SK-N-SH treated with all-trans-retinoic acid at 6 μM for 48 hours (cell line): ENCODE results near the gene KMT2B.

Source experiments
- ATAC-seq: fragments of 200-7000 bp; cut with Tn5 transposase; 3 replicates; pipeline ENCODE4 v1.9.1; 2020; ENCODE audit warnings: mild to moderate bottlenecking, moderate library complexity
- ARNTL ChIP-seq: fragments of 450-650 bp; formaldehyde crosslinking; IDR thresholded peaks from 2 replicates; pipeline ENCODE4 v1.5.0; 2020; ENCODE audit warnings: low read depth, mild to moderate bottlenecking, moderate library complexity, borderline replicate concordance
- BACH2 ChIP-seq: fragments of 250-450 bp; sonication (Bioruptor Pico); IDR thresholded peaks from 2 replicates; pipeline ENCODE4 v1.9.0; 2021; ENCODE audit warnings: mild to moderate bottlenecking, borderline replicate concordance
- CSDC2 ChIP-seq: fragments of 250-450 bp; sonication (Bioruptor Pico); IDR thresholded peaks from 2 replicates; pipeline ENCODE4 v1.5.0; 2020; ENCODE audit warnings: mild to moderate bottlenecking, moderate library complexity
- ESRRG ChIP-seq: fragments of 250-450 bp; sonication (Bioruptor Pico); IDR thresholded peaks from 2 replicates; pipeline ENCODE4 v1.6.1; 2021; ENCODE audit warnings: mild to moderate bottlenecking
- GLIS3 ChIP-seq: fragments of 250-450 bp; sonication (Bioruptor Pico); IDR thresholded peaks from 2 replicates; pipeline ENCODE4 v1.5.0; 2020; ENCODE audit warnings: mild to moderate bottlenecking, moderate library complexity
- ISL1 ChIP-seq: fragments of 250-450 bp; sonication (Bioruptor Pico); IDR thresholded peaks from 2 replicates; pipeline ENCODE4 v2.1.2; 2022; ENCODE audit warnings: mild to moderate bottlenecking, moderate library complexity
- OSR1 ChIP-seq: fragments of 250-450 bp; sonication (Bioruptor Pico); IDR thresholded peaks from 2 replicates; pipeline ENCODE4 v1.8.0; 2022; ENCODE audit warnings: moderate library complexity, mild to moderate bottlenecking, inconsistent platforms
- PPARA ChIP-seq: fragments of 250-450 bp; sonication (Bioruptor Pico); IDR thresholded peaks from 2 replicates; pipeline ENCODE4 v1.5.0; 2020; ENCODE audit warnings: mild to moderate bottlenecking, borderline replicate concordance
- RARB ChIP-seq: fragments of 250-450 bp; sonication (Bioruptor Pico); IDR thresholded peaks from 2 replicates; pipeline ENCODE4 v1.8.0; 2021; ENCODE audit warnings: mild to moderate bottlenecking, moderate library complexity
- SNAI2 ChIP-seq: fragments of 250-450 bp; sonication (Bioruptor Pico); IDR thresholded peaks from 2 replicates; pipeline ENCODE4 v1.5.0; 2020; ENCODE audit warnings: mild to moderate bottlenecking, moderate library complexity
- TCF4 ChIP-seq: fragments of 250-450 bp; sonication (Bioruptor Pico); IDR thresholded peaks from 2 replicates; pipeline ENCODE4 v1.8.0; 2021; ENCODE audit warnings: mild to moderate bottlenecking, moderate library complexity, borderline replicate concordance
- TOX ChIP-seq: fragments of 250-450 bp; sonication (Bioruptor Pico); IDR thresholded peaks from 2 replicates; pipeline ENCODE4 v1.8.0; 2021; ENCODE audit warnings: mild to moderate bottlenecking, moderate library complexity, borderline replicate concordance
- ZC3H10 ChIP-seq: fragments of 250-450 bp; sonication (Bioruptor Pico); IDR thresholded peaks from 2 replicates; pipeline ENCODE4 v1.5.1; 2021; ENCODE audit warnings: mild to moderate bottlenecking, moderate library complexity
- ZFP3 ChIP-seq: fragments of 250-450 bp; sonication (Bioruptor Pico); IDR thresholded peaks from 2 replicates; pipeline ENCODE4 v1.5.0; 2020; ENCODE audit warnings: mild to moderate bottlenecking, moderate library complexity
- ZFP30 ChIP-seq: fragments of 450-650 bp; formaldehyde crosslinking; IDR thresholded peaks from 2 replicates; pipeline ENCODE4 v1.5.0; 2022; ENCODE audit warnings: mild to moderate bottlenecking, moderate library complexity
- ZNF565 ChIP-seq: fragments of 450-650 bp; formaldehyde crosslinking; conservative IDR thresholded peaks from 2 replicates; pipeline ENCODE4 v1.5.0; 2020; ENCODE audit warnings: low read depth, mild to moderate bottlenecking, moderate library complexity
- ZNF70 ChIP-seq: fragments of 450-650 bp; formaldehyde crosslinking; IDR thresholded peaks from 2 replicates; pipeline ENCODE4 v1.5.0; 2020; ENCODE audit warnings: mild to moderate bottlenecking, moderate library complexity
- ZNF8 ChIP-seq: fragments of 450-650 bp; formaldehyde crosslinking; IDR thresholded peaks from 2 replicates; pipeline ENCODE4 v1.5.0; 2020; ENCODE audit warnings: mild to moderate bottlenecking, moderate library complexity
- TF ChIP-seq, protein P1 (sequence below): fragments of 250-450 bp; sonication (Bioruptor Pico); IDR thresholded peaks from 2 replicates; pipeline ENCODE4 v1.8.0; 2021; ENCODE audit warnings: low read depth, mild to moderate bottlenecking, moderate library complexity, borderline replicate concordance
- TF ChIP-seq, protein P2 (sequence below): fragments of 250-450 bp; sonication (Bioruptor Pico); IDR thresholded peaks from 2 replicates; pipeline ENCODE4 v1.8.0; 2020; ENCODE audit warnings: mild to moderate bottlenecking, moderate library complexity, borderline replicate concordance
- TF ChIP-seq, protein P3 (sequence below): fragments of 250-450 bp; sonication (Bioruptor Pico); IDR thresholded peaks from 2 replicates; pipeline ENCODE4 v1.5.1; 2020; ENCODE audit warnings: low read depth, mild to moderate bottlenecking, moderate library complexity
- TF ChIP-seq, protein P4 (sequence below): fragments of 250-450 bp; sonication (Bioruptor Pico); IDR thresholded peaks from 2 replicates; pipeline ENCODE4 v1.5.0; 2020; ENCODE audit warnings: mild to moderate bottlenecking, moderate library complexity

Gene KMT2B

DNA sequence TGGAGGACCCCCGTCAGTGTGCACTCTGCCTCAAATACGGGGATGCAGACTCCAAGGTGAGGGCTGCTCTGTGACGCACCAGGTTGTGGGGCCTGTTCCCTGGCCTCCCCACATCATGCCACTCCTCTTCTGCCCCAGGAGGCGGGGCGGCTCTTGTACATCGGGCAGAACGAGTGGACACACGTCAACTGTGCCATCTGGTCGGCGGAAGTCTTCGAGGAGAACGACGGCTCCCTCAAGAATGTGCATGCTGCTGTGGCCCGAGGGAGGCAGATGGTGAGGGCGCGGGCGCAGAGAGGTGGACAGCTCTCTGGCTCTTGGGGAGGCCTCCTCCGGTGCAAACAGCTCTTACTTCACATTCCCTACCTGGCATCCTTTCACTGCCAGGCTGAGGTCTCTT, 11.2 kb downstream of the KMT2B start:
- ATAC-seq, result no peak
- TF ChIP-seq, protein P1, sequence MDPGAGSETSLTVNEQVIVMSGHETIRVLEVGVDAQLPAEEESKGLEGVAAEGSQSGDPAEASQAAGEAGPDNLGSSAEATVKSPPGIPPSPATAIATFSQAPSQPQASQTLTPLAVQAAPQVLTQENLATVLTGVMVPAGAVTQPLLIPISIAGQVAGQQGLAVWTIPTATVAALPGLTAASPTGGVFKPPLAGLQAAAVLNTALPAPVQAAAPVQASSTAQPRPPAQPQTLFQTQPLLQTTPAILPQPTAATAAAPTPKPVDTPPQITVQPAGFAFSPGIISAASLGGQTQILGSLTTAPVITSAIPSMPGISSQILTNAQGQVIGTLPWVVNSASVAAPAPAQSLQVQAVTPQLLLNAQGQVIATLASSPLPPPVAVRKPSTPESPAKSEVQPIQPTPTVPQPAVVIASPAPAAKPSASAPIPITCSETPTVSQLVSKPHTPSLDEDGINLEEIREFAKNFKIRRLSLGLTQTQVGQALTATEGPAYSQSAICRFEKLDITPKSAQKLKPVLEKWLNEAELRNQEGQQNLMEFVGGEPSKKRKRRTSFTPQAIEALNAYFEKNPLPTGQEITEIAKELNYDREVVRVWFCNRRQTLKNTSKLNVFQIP, result no peak
- TF ChIP-seq, protein P2, sequence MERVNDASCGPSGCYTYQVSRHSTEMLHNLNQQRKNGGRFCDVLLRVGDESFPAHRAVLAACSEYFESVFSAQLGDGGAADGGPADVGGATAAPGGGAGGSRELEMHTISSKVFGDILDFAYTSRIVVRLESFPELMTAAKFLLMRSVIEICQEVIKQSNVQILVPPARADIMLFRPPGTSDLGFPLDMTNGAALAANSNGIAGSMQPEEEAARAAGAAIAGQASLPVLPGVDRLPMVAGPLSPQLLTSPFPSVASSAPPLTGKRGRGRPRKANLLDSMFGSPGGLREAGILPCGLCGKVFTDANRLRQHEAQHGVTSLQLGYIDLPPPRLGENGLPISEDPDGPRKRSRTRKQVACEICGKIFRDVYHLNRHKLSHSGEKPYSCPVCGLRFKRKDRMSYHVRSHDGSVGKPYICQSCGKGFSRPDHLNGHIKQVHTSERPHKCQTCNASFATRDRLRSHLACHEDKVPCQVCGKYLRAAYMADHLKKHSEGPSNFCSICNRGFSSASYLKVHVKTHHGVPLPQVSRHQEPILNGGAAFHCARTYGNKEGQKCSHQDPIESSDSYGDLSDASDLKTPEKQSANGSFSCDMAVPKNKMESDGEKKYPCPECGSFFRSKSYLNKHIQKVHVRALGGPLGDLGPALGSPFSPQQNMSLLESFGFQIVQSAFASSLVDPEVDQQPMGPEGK (CRISPR knock-in tag), result no peak
- TF ChIP-seq, protein P3, sequence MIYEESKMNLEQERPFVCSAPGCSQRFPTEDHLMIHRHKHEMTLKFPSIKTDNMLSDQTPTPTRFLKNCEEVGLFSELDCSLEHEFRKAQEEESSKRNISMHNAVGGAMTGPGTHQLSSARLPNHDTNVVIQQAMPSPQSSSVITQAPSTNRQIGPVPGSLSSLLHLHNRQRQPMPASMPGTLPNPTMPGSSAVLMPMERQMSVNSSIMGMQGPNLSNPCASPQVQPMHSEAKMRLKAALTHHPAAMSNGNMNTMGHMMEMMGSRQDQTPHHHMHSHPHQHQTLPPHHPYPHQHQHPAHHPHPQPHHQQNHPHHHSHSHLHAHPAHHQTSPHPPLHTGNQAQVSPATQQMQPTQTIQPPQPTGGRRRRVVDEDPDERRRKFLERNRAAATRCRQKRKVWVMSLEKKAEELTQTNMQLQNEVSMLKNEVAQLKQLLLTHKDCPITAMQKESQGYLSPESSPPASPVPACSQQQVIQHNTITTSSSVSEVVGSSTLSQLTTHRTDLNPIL (CRISPR knock-in tag), result no peak
- TF ChIP-seq ZFP3 (CRISPR knock-in tag), result no peak
- TF ChIP-seq CSDC2 (CRISPR knock-in tag), result no peak
- TF ChIP-seq ARNTL, result no peak
- no peak for TF ChIP-seq ZNF565 (CRISPR knock-in tag)
- no peak for TF ChIP-seq TCF4
- TF ChIP-seq ZNF70 (CRISPR knock-in tag), result no peak
- TF ChIP-seq ZFP30, result no peak
- no peak for TF ChIP-seq RARB (CRISPR knock-in tag)
- TF ChIP-seq TOX (CRISPR knock-in tag), result no peak
- TF ChIP-seq ZNF8 (CRISPR knock-in tag), result no peak
- TF ChIP-seq OSR1 (CRISPR knock-in tag), result no peak
- TF ChIP-seq ZC3H10 (CRISPR knock-in tag), result no peak
- TF ChIP-seq, protein P4, sequence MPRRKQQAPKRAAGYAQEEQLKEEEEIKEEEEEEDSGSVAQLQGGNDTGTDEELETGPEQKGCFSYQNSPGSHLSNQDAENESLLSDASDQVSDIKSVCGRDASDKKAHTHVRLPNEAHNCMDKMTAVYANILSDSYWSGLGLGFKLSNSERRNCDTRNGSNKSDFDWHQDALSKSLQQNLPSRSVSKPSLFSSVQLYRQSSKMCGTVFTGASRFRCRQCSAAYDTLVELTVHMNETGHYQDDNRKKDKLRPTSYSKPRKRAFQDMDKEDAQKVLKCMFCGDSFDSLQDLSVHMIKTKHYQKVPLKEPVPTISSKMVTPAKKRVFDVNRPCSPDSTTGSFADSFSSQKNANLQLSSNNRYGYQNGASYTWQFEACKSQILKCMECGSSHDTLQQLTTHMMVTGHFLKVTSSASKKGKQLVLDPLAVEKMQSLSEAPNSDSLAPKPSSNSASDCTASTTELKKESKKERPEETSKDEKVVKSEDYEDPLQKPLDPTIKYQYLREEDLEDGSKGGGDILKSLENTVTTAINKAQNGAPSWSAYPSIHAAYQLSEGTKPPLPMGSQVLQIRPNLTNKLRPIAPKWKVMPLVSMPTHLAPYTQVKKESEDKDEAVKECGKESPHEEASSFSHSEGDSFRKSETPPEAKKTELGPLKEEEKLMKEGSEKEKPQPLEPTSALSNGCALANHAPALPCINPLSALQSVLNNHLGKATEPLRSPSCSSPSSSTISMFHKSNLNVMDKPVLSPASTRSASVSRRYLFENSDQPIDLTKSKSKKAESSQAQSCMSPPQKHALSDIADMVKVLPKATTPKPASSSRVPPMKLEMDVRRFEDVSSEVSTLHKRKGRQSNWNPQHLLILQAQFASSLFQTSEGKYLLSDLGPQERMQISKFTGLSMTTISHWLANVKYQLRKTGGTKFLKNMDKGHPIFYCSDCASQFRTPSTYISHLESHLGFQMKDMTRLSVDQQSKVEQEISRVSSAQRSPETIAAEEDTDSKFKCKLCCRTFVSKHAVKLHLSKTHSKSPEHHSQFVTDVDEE (CRISPR knock-in tag), result no peak

DNA sequence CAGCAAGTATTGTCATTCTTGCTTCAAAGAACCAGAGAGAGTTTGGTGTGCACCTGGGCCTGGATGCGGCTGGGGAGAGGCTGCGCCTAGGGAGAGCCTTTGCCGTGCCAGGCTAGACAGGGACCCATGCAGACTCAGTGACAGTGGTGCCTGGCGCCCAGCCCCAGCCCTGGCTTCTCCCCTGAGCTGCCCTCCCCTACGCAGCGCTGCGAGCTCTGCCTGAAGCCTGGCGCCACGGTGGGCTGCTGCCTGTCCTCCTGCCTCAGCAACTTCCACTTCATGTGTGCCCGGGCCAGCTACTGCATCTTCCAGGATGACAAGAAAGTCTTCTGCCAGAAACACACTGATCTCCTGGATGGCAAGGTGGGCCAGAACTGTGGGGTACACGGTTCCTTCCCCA, 12.0 kb downstream of the KMT2B start:
- TF ChIP-seq RARB (CRISPR knock-in tag), result no peak
- no peak for TF ChIP-seq GLIS3 (CRISPR knock-in tag)
- TF ChIP-seq ESRRG (CRISPR knock-in tag), result no peak
- TF ChIP-seq, protein P1, result no peak
- no peak for TF ChIP-seq CSDC2 (CRISPR knock-in tag)
- TF ChIP-seq PPARA (CRISPR knock-in tag), result no peak
- TF ChIP-seq ISL1, result no peak
- no peak for TF ChIP-seq TOX (CRISPR knock-in tag)
- TF ChIP-seq OSR1 (CRISPR knock-in tag), result no peak
- no peak for TF ChIP-seq SNAI2 (CRISPR knock-in tag)
- no peak for TF ChIP-seq TCF4
- no peak for TF ChIP-seq ZNF8 (CRISPR knock-in tag)
- TF ChIP-seq ZNF565 (CRISPR knock-in tag), result no peak
- no peak for TF ChIP-seq ZFP3 (CRISPR knock-in tag)
- TF ChIP-seq ZNF70 (CRISPR knock-in tag), result no peak
- TF ChIP-seq, protein P3 (CRISPR knock-in tag), result no peak
- no peak for TF ChIP-seq BACH2 (CRISPR knock-in tag)
- no peak for TF ChIP-seq ARNTL
- no peak for ATAC-seq
